Right renal pelvis (tissue), 4 donors: Measurements from ENCODE around the gene VPS37C. TPM values are rescaled to one million over a fixed set of nuclear protein-coding genes. Genes with fewer than 3 reads are reported as not detected.

Experiments used
- DNase-seq, 4 donors: peaks; one replicate each; pipeline ENCODE4 v3.0.0-alpha.2; 2013; ENCODE audit warnings: low read depth in 4 of 4, low spot score in 3 of 4, missing footprints in 1 of 4
- polyA plus RNA-seq, 4 donors: library from polyadenylated mRNA; unstranded; fragments of 120-200 nt; gene quantifications; one replicate each; pipeline ENCODE4 v1.2.1, GENCODE V29; 2013; ENCODE audit not compliant: insufficient read length in 4 of 4

The VPS37C gene
- polyA plus RNA-seq, 4 donors, result 18.2 to 21.9 (median 19.3) TPM

DNA sequence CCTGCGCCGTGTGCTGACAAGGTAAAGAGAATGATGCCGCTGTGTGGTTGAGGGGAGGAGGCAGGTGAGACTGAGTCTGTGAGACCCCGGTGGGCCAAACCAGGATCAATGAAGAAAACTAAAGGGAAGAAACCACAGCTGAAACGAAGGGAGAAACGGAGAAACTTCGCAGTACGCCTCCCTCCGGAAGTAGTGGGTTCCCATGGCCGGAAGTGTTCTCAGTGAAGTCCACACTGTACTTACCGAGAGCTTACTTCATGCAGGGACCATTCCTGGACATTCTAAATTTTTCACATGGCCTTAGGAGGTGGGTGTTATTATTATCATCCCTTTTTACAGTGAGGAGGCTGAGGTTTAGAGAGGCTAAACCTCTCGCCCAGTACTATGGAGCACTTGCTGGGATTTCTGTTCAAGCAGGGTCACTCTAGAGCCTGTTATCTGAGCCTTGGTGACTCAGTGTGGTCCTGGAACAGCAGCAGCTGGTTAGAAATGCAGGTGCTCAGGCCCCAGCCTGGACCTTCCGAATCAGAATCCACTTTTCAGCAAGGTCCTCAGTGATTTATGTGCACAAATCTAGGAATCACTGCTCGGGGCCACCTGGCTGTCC, 41.0 kb downstream of the VPS37C start:
- DNase-seq, result no peak

DNA sequence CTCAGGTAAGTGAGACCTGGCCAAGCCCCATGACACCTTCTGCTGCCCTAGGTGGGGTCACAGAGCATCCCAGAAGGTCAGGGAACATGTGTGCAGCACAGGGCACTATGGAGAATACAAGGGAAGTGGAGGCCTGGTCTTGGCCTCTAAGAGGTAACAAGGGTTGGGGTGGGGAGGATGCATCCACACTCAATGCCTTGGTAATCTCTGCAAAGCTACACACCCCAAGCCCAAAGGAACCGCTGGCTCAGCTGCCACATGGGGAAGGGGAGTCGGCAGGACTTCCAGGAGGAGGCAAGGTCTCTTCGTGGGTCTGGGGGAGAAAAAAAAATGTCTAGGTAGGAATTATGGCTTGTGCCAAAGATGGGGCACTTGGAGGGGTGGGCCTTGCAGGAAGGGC, 41.7 kb downstream of the VPS37C start:
- DNase-seq, result no peak

- DNase-seq, result no peak
Measured at GRCh38 chr11:61119055-61119454, 42.2 kb downstream of the VPS37C start.

GRCh38 chr11:61118406-61118805, 42.8 kb downstream of the VPS37C start:
- no peak for DNase-seq

DNA sequence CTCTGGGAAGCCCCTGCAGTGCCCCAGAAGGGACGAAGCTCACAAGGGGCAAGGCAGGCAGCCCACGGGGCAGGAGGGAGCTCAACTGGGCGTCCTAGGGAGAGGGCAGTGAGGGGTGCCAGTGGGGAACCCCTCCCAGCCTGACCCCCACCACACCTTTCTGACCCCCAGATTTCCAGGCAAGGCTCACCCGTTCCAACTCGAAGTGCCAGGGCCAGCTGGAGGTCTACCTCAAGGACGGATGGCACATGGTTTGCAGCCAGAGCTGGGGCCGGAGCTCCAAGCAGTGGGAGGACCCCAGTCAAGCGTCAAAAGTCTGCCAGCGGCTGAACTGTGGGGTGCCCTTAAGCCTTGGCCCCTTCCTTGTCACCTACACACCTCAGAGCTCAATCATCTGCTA, 43.2 kb downstream of the VPS37C start:
- no peak for DNase-seq

DNA sequence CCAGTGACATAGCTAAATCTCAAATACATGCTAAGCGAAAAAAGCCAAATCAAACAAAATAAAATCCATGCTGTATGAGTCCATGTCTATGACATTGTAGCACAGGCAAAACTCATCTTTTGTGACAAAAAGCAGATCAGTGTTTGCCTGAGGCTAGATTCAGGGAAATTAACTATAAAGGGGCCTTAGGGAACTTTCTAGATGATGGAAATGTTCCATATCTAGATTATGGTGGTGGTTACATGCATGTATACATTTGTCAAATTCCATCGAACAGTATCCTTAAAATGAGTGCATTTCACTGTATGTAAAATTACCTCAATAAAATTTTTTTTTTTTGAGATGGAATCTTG, 44.1 kb downstream of the VPS37C start:
- DNase-seq, result no peak

GRCh38 chr11:61116426-61117167, 44.6 kb downstream of the VPS37C start:
- no peak for DNase-seq

DNA sequence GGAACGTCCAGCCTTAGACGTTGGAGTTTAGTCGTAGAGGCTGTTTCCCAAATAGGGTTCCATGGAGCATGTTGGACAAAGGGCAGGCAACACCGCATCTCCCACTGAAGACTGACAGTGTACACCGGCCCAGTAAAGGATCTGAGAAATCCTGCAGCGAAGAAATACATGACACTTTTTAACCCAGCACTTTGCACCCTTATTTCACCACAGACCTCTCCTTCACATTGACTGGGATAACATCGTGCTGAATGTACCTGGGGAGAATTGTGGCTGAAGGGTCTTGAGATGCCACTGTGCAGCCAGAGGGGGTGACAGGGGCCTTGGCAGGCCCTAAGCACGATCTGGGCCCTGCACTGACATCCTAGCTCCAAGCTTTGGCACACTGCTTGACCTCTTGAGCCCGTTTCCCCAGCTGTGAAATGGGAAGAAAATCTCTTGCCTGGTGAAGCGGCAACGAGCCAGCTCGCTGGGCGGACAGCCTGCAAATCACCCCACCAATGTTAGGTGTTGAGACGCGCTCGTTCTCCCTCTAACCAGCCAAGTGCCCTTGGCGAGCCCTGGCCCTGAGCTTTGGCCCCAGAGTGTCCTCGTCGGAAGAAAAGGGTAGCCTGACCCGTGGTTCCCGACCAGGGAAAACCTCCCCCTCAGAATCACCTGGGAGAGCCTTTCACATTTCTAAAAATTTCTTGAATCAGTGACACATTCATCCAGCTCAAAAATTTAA, 45.6 kb downstream of the VPS37C start:
- no peak for DNase-seq

- no peak for DNase-seq
Measured at GRCh38 chr11:61114913-61115312, 46.3 kb downstream of the VPS37C start.

DNA sequence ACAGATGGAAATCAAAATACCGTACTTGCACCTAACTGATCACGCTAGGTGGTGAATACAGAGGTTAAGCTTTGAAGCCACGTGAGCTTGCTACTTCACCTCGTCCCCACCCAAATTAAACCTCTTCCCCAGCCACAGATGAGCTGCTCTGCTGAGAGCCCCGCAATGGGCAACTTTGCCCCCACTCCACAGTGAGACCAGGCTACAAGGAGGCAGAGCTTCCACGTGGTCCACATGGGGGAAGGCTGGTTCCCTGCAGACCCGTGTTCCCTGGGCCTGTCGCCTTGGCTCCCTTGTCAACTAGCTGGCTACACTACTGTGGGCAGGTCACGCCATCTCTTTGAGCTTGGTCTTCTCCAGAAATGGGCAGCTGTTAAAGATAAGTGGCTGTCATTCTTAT, 48.0 kb downstream of the VPS37C start:
- DNase-seq, result no peak

GRCh38 chr11:61112575-61112974, 48.7 kb downstream of the VPS37C start:
- no peak for DNase-seq

GRCh38 chr11:61111786-61112517, 49.3 kb downstream of the VPS37C start:
- DNase-seq, result no peak

DNA sequence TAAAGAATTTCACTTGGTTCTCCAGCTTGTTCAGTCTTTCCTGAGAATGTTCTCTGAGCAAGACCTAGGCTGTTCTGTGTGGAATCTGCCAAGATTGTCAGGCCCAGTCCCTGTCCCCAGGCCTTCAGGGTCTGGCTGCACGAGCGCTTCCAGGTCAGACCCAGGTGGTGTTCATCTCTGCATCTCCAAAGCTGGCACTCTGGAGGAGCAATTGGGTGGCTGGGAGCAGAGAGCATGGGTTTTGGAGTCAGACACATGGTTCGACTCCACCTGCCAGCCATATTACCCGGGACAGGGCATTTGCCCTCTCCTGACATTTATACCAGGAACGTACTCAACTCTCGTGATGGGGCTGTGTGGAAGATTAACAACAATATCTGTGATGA, 50.2 kb downstream of the VPS37C start:
- no peak for DNase-seq

DNA sequence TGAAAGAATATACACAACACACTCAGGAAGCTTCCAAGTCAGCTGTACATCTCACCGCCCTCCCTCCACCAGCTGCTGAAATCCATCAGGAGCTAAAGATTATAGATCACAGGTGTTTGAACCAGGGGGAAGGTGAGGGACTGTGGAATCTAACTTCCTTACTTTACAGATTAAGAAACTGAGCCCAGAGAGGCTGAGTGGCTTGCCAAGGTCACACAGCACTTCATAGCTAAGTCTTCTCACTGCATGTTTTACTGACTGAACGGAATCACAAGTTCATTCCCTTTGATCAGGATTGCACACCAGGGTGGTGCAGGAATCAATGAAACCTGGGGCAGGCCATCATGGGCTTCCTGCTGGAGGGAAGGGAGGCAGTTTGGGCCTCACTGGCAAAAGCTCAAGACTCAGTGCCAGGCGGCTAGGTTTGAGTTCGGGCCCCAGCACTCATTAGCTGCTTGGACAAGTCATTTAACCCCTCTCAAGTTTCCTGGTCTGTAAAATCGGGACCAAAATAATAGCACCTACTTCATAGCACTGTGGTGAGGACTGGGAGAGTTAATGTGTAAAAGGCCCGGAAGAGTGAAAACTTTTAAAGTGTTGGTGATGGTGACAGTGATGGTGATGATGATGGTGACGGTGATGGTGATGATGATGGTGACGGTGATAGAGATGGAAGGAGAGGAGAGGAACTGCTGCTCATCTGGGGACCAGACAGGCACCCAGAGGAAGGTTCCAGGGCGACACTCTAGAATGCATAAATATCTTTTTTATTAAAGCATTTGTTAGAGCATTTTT, 50.8 kb downstream of the VPS37C start:
- no peak for DNase-seq

DNA sequence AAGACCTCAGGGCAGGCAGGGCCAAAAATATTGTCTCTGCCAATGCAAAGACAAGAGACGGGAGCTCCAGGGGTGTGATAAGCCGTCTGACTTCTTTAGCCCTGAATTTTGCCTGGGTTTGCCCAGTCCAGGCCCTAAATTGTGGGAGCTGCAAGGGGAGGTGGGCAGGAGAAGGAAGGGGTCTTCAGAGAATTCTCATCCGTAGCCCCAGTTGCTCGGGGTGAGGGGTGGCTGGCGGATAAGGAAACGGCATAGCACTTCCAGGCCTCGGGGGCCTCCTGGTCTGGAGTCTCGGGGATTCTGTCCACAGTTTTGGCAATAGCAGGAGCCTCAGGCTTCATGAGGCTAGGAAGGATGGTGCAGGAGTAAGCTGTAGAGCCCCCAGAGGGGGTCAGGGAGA, 51.6 kb downstream of the VPS37C start:
- DNase-seq, result no peak

GRCh38 chr11:61108847-61109585, 52.2 kb downstream of the VPS37C start:
- no peak for DNase-seq

GRCh38 chr11:61107888-61108287, 53.3 kb downstream of the VPS37C start:
- no peak for DNase-seq

DNA sequence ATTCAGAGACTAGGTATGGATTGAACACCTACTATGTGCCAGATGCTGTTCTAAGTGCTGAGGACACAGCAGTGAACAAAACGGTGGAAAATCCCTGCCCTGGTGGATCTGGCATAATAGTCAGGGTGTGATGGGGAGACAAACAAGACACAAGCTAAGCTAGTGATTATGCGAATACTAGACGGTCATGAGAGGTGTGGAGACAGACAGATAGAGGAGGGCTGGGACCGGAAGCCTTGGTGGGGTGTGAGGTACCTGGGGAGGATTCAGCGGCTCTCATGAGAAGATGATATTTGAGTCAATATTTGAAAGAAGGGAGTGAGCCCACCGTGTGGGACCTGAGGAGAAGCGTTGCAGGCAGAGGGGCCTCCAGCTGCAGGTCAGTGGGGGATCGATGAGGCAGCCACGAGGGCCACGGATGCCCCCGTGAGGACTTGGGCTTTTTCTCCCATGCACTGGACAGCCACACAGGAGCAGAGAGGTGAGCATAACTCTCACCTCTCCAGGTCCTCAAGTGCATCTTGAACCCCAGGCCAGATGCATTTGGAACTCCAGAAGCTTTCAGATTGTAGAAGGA, 54.2 kb downstream of the VPS37C start:
- DNase-seq, result no peak

DNA sequence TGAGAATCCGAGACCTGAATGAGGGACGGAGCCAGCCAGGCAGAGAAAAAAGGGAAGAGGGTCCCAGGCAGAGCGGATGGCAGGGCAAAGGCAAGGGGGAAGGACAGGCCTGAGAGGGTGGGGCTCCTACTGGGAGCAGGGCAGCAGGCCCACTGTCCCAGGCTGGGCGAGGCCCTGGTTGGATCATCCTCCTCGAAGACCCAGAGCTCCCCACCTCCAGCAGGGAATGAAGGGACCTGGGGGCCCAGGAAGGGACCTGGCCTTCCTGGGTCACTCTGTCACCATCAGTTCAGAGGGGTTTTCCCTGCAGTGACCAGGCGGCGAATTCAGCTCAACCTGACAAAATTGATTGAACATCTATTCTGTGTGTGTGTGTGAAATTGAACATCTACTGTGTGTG, 54.9 kb downstream of the VPS37C start:
- DNase-seq, result no peak
